ENCODE results near the gene SLC4A5. TPM values are rescaled to one million over a fixed set of nuclear protein-coding genes. Genes with fewer than 3 reads are reported as not detected.
A peak's percentile ranks its signal among the peaks of the same experiment; 100 is the strongest.
"Not testable (repeated sequence)": the region's sequence is repeated elsewhere in the genome, so short reads cannot be mapped to it uniquely, and the experiment has no call there.

SLC4A5 gene
- polyA plus RNA-seq, 1 donor, result 2.0 TPM

- DNase-seq (ENCODE audit: low read depth), result no peak
These were observed 24.6 kb upstream of the SLC4A5 start for GRCh38 chr2:74367789-74368188.

- DNase-seq (ENCODE audit: low read depth), result no peak
These were observed 22.8 kb upstream of the SLC4A5 start for GRCh38 chr2:74366036-74366435.

- no peak for DNase-seq (ENCODE audit: low read depth)
These were observed 21.6 kb upstream of the SLC4A5 start for GRCh38 chr2:74364533-74365505.

- DNase-seq (ENCODE audit: low read depth), result no peak
These were observed 18.1 kb upstream of the SLC4A5 start for GRCh38 chr2:74361327-74361726.

GRCh38 chr2:74357627-74358026 is 14.4 kb upstream of the SLC4A5 start:
- no peak for DNase-seq (ENCODE audit: low read depth)

- no peak for DNase-seq (ENCODE audit: low read depth)
These were observed 6.7 kb upstream of the SLC4A5 start for GRCh38 chr2:74349889-74350288.

GRCh38 chr2:74347742-74348141 is 4.5 kb upstream of the SLC4A5 start:
- no peak for DNase-seq (ENCODE audit: low read depth)

- DNase-seq (ENCODE audit: low read depth), result no peak
These were observed 4.1 kb upstream of the SLC4A5 start for GRCh38 chr2:74347303-74347702.

- no peak for DNase-seq (ENCODE audit: low read depth)
These were observed 2.2 kb upstream of the SLC4A5 start for GRCh38 chr2:74345272-74345943.

GRCh38 chr2:74336227-74336626 is 7.0 kb downstream of the SLC4A5 start:
- not testable (repeated sequence) for DNase-seq (ENCODE audit: low read depth)

GRCh38 chr2:74334931-74335333 is 8.3 kb downstream of the SLC4A5 start:
- peak; percentile 63 for DNase-seq (ENCODE audit: low read depth)

- no peak for DNase-seq (ENCODE audit: low read depth)
These were observed 9.2 kb downstream of the SLC4A5 start for GRCh38 chr2:74333896-74334586.

GRCh38 chr2:74333175-74333574 is 10.0 kb downstream of the SLC4A5 start:
- no peak for DNase-seq (ENCODE audit: low read depth)

- DNase-seq (ENCODE audit: low read depth), result no peak
These were observed 10.6 kb downstream of the SLC4A5 start for GRCh38 chr2:74332550-74333174.

GRCh38 chr2:74328573-74328972 is 14.6 kb downstream of the SLC4A5 start:
- DNase-seq (ENCODE audit: low read depth), result no peak

- no peak for DNase-seq (ENCODE audit: low read depth)
These were observed 15.1 kb downstream of the SLC4A5 start for GRCh38 chr2:74328074-74328473.

- DNase-seq (ENCODE audit: low read depth), result no peak
These were observed 15.6 kb downstream of the SLC4A5 start for GRCh38 chr2:74327627-74328026.

- no peak for DNase-seq (ENCODE audit: low read depth)
These were observed 16.0 kb downstream of the SLC4A5 start for GRCh38 chr2:74327199-74327598.

GRCh38 chr2:74325815-74326214 is 17.4 kb downstream of the SLC4A5 start:
- DNase-seq (ENCODE audit: low read depth), result no peak

GRCh38 chr2:74321737-74322136 is 21.5 kb downstream of the SLC4A5 start:
- no peak for DNase-seq (ENCODE audit: low read depth)

GRCh38 chr2:74317701-74318100 is 25.5 kb downstream of the SLC4A5 start:
- no peak for DNase-seq (ENCODE audit: low read depth)

All from forelimb muscle (tissue), 1 donor.